Keratinocyte (primary cell): ENCODE results near the gene RABL3. TPM values are rescaled to one million over a fixed set of nuclear protein-coding genes. Genes with fewer than 3 reads are reported as not detected.

Experiments
- DNase-seq: peaks from one replicate; pipeline ENCODE4 v3.0.0-alpha.2; 2011; ENCODE audit warnings: low read depth, missing footprints, low spot score
- FAIRE-seq: peaks from 2 replicates; lab custom pipeline; 2011; peaks lifted over from hg19 to GRCh38; lab: Jason Lieb, UNC
- H2AFZ ChIP-seq: 2 replicates; pipeline ENCODE4 v1.6.0; 2012; ENCODE audit warnings: low read length, control low read depth, inconsistent platforms; ENCODE audit not compliant: control insufficient read depth
- H3K27ac ChIP-seq: 2 replicates; pipeline ENCODE4 v1.5.1; 2011; ENCODE audit warnings: low read length; ENCODE audit not compliant: control insufficient read depth, insufficient read depth
- H3K27me3 ChIP-seq: 3 replicates; pipeline ENCODE4 v1.6.0; 2011; ENCODE audit warnings: low read length; ENCODE audit not compliant: control insufficient read depth, insufficient read depth; ENCODE audit errors: extremely low read depth
- H3K36me3 ChIP-seq, 2 experiments: 2 replicates in 1 of 2; 3 replicates in 1 of 2; pipeline ENCODE4 v1.5.1; 2011; ENCODE audit warnings: low read length in 2 of 2, mild to moderate bottlenecking in 1 of 2; ENCODE audit not compliant: control insufficient read depth in 2 of 2, insufficient read depth in 2 of 2; ENCODE audit errors: extremely low read depth in 1 of 2
- H3K4me1 ChIP-seq: 3 replicates; pipeline ENCODE4 v1.5.1; 2011; ENCODE audit warnings: low read length; ENCODE audit not compliant: control insufficient read depth, insufficient read depth; ENCODE audit errors: extremely low read depth
- H3K4me2 ChIP-seq: 3 replicates; pipeline ENCODE4 v1.6.0; 2011; ENCODE audit warnings: low read depth, low read length; ENCODE audit not compliant: control insufficient read depth, insufficient read depth; ENCODE audit errors: extremely low read depth
- H3K4me3 ChIP-seq, 3 experiments: fragments of 200-600 bp in 1 of 3; sonication (generic) in 1 of 3; 2 replicates in 2 of 3; 3 replicates in 1 of 3; pipeline ENCODE4 v1.5.1; 2011 to 2016; ENCODE audit warnings: low read length in 3 of 3, mild to moderate bottlenecking in 3 of 3, control low read depth in 2 of 3, inconsistent platforms in 1 of 3, low read depth in 1 of 3, mixed read lengths in 1 of 3, mixed run types in 1 of 3, moderate library complexity in 1 of 3; ENCODE audit not compliant: control insufficient read depth in 2 of 3, insufficient read depth in 2 of 3; ENCODE audit errors: extremely low read depth in 1 of 3
- H3K79me2 ChIP-seq: 2 replicates; pipeline ENCODE4 v1.6.0; 2012; ENCODE audit warnings: low read length; ENCODE audit not compliant: control insufficient read depth, insufficient read depth
- H3K9ac ChIP-seq: 3 replicates; pipeline ENCODE4 v1.6.0; 2011; ENCODE audit warnings: low read length; ENCODE audit not compliant: control insufficient read depth, insufficient read depth; ENCODE audit errors: extremely low read depth
- H3K9me1 ChIP-seq: 3 replicates; pipeline ENCODE4 v1.6.0; 2011; ENCODE audit warnings: low read length; ENCODE audit not compliant: control insufficient read depth, insufficient read depth; ENCODE audit errors: extremely low read depth
- H3K9me3 ChIP-seq: 2 replicates; pipeline ENCODE4 v1.5.1; 2012; ENCODE audit warnings: low read depth, low read length; ENCODE audit not compliant: control insufficient read depth
- H4K20me1 ChIP-seq: 3 replicates; pipeline ENCODE4 v1.6.0; 2011; ENCODE audit warnings: low read length; ENCODE audit not compliant: control insufficient read depth, insufficient read depth; ENCODE audit errors: extremely low read depth
- EZH2 ChIP-seq: IDR thresholded peaks from one replicate; pipeline ENCODE4 v1.6.1; 2012; ENCODE audit warnings: inconsistent platforms, mild to moderate bottlenecking, low read length, moderate library complexity
- dilution Hi-C: fragments of 300-500 bp; cut with MboI; formaldehyde crosslinking; loops from one replicate; pipeline ENCODE4 v1.7.0; 2020; ENCODE audit warnings: low sequenced_read_pairs; ENCODE audit not compliant: extremely low pct_ligation_motif_present
- polyA plus RNA-seq, 5 experiments: library from polyadenylated mRNA; depleted of rRNA in 3 of 5; stranded (reverse) in 3 of 5; stranded (forward) in 1 of 5; unstranded in 1 of 5; fragments of >200 nt; gene quantifications; 1 replicate in 1 of 5; 2 replicates in 3 of 5; 3 replicates in 1 of 5; pipeline versions ENCODE4 v1.2.1 to v1.2.3, GENCODE V29; 2011 to 2012; ENCODE audit warnings: missing spikeins in 2 of 5, low read depth in 1 of 5, low replicate concordance in 1 of 5
- TF ChIP-seq, protein P1 (sequence below), 3 experiments: IDR thresholded peaks in 1 of 3; conservative IDR thresholded peaks in 1 of 3; optimal IDR thresholded peaks in 1 of 3; 2 replicates in 2 of 3; 3 replicates in 1 of 3; pipeline versions ENCODE3 to v1.5.1; 2011; ENCODE audit warnings: low read length in 3 of 3, mild to moderate bottlenecking in 3 of 3, moderate library complexity in 2 of 3, control low read depth in 1 of 3, inconsistent platforms in 1 of 3; ENCODE audit not compliant: insufficient read depth in 2 of 3; ENCODE audit errors: extremely low read depth in 1 of 3

The RABL3 gene
- polyA plus RNA-seq, 1 donor (not counting 4 experiments of a cell fraction or from before 2014, with no cell fraction given) = 13.4 TPM

DNA sequence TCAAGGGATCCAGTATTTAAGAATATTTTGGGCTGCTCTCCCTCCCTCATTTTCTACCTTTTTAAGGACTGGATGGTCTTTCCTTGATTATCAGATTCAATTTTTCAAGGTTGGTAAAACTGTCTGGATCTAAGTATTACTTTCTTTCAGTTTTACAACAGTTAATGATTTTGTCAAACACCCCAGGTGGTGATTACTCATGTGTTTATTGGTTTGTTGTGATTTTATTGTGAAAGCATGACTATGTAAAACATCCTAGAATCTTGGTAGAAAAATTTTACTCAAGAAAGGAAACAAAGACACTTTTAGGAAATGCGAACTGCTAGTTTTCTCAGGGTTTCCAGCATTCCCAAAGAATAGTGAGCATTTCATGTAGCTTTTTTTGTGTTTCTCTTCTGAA lies 7.5 kb upstream of the RABL3 start:
- dilution Hi-C loops = no loop called here
- peaks cover 60% of the 10 kb centered on the region for H3K79me2 ChIP-seq
- FAIRE-seq = no peak

DNA sequence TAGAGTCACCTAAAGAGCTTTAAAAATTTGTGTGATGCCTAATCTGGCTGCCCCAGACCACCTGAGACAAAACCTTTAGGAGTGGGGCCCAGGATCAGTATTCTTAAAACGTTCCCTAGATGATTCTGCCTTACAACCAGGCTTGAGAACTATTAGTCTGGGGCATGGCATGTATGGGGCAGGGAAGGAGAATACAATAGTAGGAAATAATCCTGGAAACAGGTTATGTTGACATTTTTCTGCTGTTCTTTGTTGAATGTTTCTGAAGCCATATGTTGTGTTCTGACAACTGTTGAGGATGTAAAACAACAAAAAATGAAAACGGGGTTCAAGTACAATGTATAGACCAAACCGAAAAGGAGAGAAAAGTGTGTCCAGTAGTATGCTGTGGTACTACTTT lies 3.1 kb upstream of the RABL3 start:
- H3K9ac ChIP-seq = no peak overlapping the region
- no peak for FAIRE-seq
- DNase-seq = no peak
- H3K4me2 ChIP-seq = no peak overlapping the region
- peaks cover 9% of the 10 kb centered on the region for H3K4me1 ChIP-seq
- H3K9me3 ChIP-seq = no peaks in the 10 kb centered on the region
- H3K4me3 ChIP-seq = no peak overlapping the region
- H3K27ac ChIP-seq = no peak overlapping the region
- peaks cover 61% of the 10 kb centered on the region for H3K79me2 ChIP-seq
- TF ChIP-seq EZH2 = no peak
- TF ChIP-seq, protein P1, sequence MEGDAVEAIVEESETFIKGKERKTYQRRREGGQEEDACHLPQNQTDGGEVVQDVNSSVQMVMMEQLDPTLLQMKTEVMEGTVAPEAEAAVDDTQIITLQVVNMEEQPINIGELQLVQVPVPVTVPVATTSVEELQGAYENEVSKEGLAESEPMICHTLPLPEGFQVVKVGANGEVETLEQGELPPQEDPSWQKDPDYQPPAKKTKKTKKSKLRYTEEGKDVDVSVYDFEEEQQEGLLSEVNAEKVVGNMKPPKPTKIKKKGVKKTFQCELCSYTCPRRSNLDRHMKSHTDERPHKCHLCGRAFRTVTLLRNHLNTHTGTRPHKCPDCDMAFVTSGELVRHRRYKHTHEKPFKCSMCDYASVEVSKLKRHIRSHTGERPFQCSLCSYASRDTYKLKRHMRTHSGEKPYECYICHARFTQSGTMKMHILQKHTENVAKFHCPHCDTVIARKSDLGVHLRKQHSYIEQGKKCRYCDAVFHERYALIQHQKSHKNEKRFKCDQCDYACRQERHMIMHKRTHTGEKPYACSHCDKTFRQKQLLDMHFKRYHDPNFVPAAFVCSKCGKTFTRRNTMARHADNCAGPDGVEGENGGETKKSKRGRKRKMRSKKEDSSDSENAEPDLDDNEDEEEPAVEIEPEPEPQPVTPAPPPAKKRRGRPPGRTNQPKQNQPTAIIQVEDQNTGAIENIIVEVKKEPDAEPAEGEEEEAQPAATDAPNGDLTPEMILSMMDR (optimal IDR thresholded peaks at IDR 0.05 in 1 of 3, IDR thresholded peaks at IDR 0.05 in 1 of 3, conservative IDR thresholded peaks at IDR 0.05 in 1 of 3; ENCODE audit: extremely low read depth in 1 of 3, insufficient read depth in 2 of 3, low read length in 3 of 3) = no peak
- H3K36me3 ChIP-seq = peaks cover 0 to 2% of the 10 kb centered on the region in 2 experiments
- H4K20me1 ChIP-seq = no peaks in the 10 kb centered on the region
- H2AFZ ChIP-seq = no peak overlapping the region
- dilution Hi-C loops = no loop called here
- H3K9me1 ChIP-seq = no peaks in the 10 kb centered on the region
- H3K27me3 ChIP-seq = no peaks in the 10 kb centered on the region

More for the DNA sequence above, 7.5 kb upstream of the RABL3 start:
- Histone ChIP-seq H3K27me3 (no peaks in the 10 kb centered on the region), H4K20me1 (no peaks in the 10 kb centered on the region), H3K4me1 (no peaks in the 10 kb centered on the region), H3K36me3 (peaks cover 3 to 5% of the 10 kb centered on the region in 2 experiments), H3K4me2 (no peak overlapping the region), H3K9ac (no peak overlapping the region), H3K27ac (no peak overlapping the region), H3K9me3 (no peaks in the 10 kb centered on the region), H3K9me1 (no peaks in the 10 kb centered on the region), H3K4me3 (no peak overlapping the region), H2AFZ (no peak overlapping the region)
- TF ChIP-seq EZH2 = no peak
- TF ChIP-seq, protein P1 (optimal IDR thresholded peaks at IDR 0.05 in 1 of 3, IDR thresholded peaks at IDR 0.05 in 1 of 3, conservative IDR thresholded peaks at IDR 0.05 in 1 of 3; ENCODE audit: extremely low read depth in 1 of 3, insufficient read depth in 2 of 3, low read length in 3 of 3) = no peak
- DNase-seq = no peak
